GM13976 (cell line): ENCODE data around the gene TAX1BP1.

Experiments used
- DNase-seq: peaks from one replicate; pipeline ENCODE4 v3.0.0; 2012; ENCODE audit warnings: low spot score
- in situ Hi-C: fragments of 300-500 bp; cut with MboI; formaldehyde crosslinking; loops from one replicate; pipeline ENCODE4 v1.12.0; 2022; ENCODE audit warnings: low sequenced_read_pairs, mixed read lengths, inconsistent platforms; ENCODE audit not compliant: unreplicated experiment
- TF ChIP-seq, protein P1 (sequence below): IDR thresholded peaks from 2 replicates; pipeline ENCODE4 v1.5.1; 2012; ENCODE audit warnings: borderline replicate concordance, mild to moderate bottlenecking; ENCODE audit not compliant: insufficient read depth; ENCODE audit errors: extremely low read depth, missing control alignments, control extremely low read depth

The TAX1BP1 gene

GRCh38 chr7:27753863-27754262 lies 13.9 kb downstream of the TAX1BP1 start:
- TF ChIP-seq, protein P1, sequence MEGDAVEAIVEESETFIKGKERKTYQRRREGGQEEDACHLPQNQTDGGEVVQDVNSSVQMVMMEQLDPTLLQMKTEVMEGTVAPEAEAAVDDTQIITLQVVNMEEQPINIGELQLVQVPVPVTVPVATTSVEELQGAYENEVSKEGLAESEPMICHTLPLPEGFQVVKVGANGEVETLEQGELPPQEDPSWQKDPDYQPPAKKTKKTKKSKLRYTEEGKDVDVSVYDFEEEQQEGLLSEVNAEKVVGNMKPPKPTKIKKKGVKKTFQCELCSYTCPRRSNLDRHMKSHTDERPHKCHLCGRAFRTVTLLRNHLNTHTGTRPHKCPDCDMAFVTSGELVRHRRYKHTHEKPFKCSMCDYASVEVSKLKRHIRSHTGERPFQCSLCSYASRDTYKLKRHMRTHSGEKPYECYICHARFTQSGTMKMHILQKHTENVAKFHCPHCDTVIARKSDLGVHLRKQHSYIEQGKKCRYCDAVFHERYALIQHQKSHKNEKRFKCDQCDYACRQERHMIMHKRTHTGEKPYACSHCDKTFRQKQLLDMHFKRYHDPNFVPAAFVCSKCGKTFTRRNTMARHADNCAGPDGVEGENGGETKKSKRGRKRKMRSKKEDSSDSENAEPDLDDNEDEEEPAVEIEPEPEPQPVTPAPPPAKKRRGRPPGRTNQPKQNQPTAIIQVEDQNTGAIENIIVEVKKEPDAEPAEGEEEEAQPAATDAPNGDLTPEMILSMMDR, result no peak
- DNase-seq, result no peak
- in situ Hi-C loops, result no loop called here

DNA sequence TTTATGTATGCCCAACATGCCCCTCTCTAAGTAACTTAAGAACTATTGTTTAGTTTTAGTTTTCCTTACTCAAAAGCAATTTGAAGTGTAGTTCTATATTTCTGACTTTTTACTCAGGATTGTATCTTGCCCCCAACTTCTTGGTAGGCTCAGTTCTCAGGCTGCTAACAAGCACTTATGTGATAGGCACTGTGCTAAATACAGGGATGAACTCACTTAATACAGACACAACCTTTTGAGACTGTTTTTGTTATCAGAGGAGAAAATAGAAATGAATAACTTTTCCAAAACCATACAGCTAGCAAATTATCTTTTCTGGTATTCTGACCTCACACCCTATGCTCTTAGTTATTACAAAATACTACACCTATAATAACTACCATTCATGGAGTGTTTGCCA lies 16.3 kb downstream of the TAX1BP1 start:
- in situ Hi-C loops, result no loop called here
- TF ChIP-seq, protein P1, result no peak

DNA sequence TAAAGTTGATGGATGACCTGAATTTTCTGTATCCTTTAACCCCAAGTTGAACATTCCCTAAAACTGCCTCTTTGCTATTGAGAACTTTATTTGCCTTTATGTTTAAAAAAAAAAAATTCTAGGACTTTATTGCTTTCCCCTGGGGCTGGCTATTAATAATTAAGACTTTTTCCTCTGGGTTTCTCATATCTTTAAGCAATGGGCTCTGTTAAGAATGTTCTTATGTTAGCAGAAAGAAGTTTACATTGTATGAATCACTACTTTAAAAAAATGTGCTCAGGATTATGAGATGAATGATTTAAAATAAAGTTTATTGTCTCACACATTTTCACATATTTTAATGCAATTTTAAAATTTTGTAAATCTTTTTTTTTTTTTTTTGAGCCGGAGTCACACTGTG lies 19.5 kb downstream of the TAX1BP1 start:
- in situ Hi-C loops, result no loop called here
- TF ChIP-seq, protein P1, result no peak
- DNase-seq, result no peak

More for the DNA sequence above, 16.3 kb downstream of the TAX1BP1 start:
- DNase-seq, result no peak

DNA sequence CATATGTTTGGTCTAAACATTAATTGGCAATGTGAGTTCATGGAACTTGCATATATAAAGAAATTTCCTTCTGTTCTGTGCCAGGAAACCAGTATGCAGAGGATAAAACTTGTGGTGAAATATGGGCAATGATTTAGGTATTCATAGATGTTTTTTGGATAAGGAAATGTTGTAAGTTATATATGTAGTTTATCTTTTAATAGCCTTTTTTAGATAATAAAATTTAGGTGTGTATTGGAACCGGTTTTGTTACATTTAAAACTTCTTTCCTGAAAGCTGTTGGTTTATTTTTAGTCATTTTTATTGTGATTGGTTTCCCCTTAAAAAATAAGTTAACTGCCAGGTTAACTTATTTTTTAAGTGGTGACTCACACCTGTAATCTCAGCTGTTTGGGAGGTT lies 22.1 kb downstream of the TAX1BP1 start:
- TF ChIP-seq, protein P1, result no peak
- in situ Hi-C loops, result no loop called here
- no peak for DNase-seq

DNA sequence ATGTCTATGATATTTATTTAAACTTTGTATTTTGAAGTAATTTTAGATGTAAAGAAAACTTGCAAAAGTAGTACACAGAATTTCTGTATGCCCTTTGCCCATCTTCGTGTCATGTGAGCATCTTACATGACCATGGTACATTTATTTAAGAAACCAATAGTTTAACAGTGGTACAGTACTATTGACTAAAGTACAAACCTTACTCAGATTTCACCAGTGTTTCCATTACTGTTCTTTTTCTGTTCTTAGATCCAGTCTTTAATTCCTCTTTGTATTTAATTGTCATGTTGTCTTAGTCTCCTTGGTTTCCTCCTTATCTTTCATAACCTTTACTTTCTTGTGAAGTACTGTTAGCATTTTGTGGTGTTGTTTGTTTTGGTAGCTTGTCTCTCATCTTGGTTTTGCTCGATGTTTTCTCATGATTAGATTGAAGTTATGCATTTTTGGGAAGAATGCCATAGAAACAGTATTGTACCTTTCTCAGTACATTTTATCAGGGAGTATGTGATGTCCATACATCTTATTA lies 24.1 kb downstream of the TAX1BP1 start:
- TF ChIP-seq, protein P1, result no peak
- in situ Hi-C loops, result no loop called here
- DNase-seq, result no peak

GRCh38 chr7:27765841-27766240 lies 25.9 kb downstream of the TAX1BP1 start:
- in situ Hi-C loops, result no loop called here
- no peak for DNase-seq
- TF ChIP-seq, protein P1, result no peak
